ENCODE data around the gene RRAGD.
"Not testable (repeated sequence)": the region's sequence is repeated elsewhere in the genome, so short reads cannot be mapped to it uniquely, and the experiment has no call there.

Gene RRAGD

GRCh38 chr6:89402776-89403175 is 9.3 kb downstream of the RRAGD start:
- H3K27ac ChIP-seq, result no peak overlapping the region
- TF ChIP-seq CTCF (IDR thresholded peaks at IDR 0.05), result no peak
- no peak for TF ChIP-seq ZFX (IDR thresholded peaks at IDR 0.05; ENCODE audit: borderline replicate concordance)

- no peak overlapping the region for H3K27ac ChIP-seq
- TF ChIP-seq CTCF (IDR thresholded peaks at IDR 0.05), result no peak
- no peak for TF ChIP-seq ZFX (IDR thresholded peaks at IDR 0.05; ENCODE audit: borderline replicate concordance)
Observed at GRCh38 chr6:89400912-89401399, 11.1 kb downstream of the RRAGD start.

GRCh38 chr6:89400050-89400449 is 12.0 kb downstream of the RRAGD start:
- no peak overlapping the region for H3K27ac ChIP-seq
- TF ChIP-seq CTCF (IDR thresholded peaks at IDR 0.05), result no peak
- no peak for TF ChIP-seq ZFX (IDR thresholded peaks at IDR 0.05; ENCODE audit: borderline replicate concordance)

GRCh38 chr6:89398762-89399525 is 13.1 kb downstream of the RRAGD start:
- TF ChIP-seq CTCF (IDR thresholded peaks at IDR 0.05) (no peak), ZFX (IDR thresholded peaks at IDR 0.05; ENCODE audit: borderline replicate concordance) (no peak)
- no peak overlapping the region for H3K27ac ChIP-seq

- not testable (repeated sequence) for H3K27ac ChIP-seq
Observed at GRCh38 chr6:89397884-89398283, 14.2 kb downstream of the RRAGD start.

- H3K27ac ChIP-seq, result no peak overlapping the region
- TF ChIP-seq CTCF (IDR thresholded peaks at IDR 0.05) (no peak), ZFX (IDR thresholded peaks at IDR 0.05; ENCODE audit: borderline replicate concordance) (no peak)
Observed at GRCh38 chr6:89393659-89394058, 18.4 kb downstream of the RRAGD start.

- H3K27ac ChIP-seq, result no peak overlapping the region
- no peak for TF ChIP-seq CTCF (IDR thresholded peaks at IDR 0.05)
- no peak for TF ChIP-seq ZFX (IDR thresholded peaks at IDR 0.05; ENCODE audit: borderline replicate concordance)
Observed at GRCh38 chr6:89392823-89393222, 19.2 kb downstream of the RRAGD start.

GRCh38 chr6:89388846-89389245 is 23.2 kb downstream of the RRAGD start:
- H3K27ac ChIP-seq, result no peak overlapping the region
- TF ChIP-seq CTCF (IDR thresholded peaks at IDR 0.05), result no peak
- TF ChIP-seq ZFX (IDR thresholded peaks at IDR 0.05; ENCODE audit: borderline replicate concordance), result no peak
